Psoas muscle (tissue), 8 donors: Measurements from ENCODE around the gene POR. TPM values are rescaled to one million over a fixed set of nuclear protein-coding genes. Genes with fewer than 3 reads are reported as not detected.

Experiments
- ATAC-seq, 4 donors: fragments of 200-7000 bp; cut with Tn5 transposase; one replicate each; pipeline ENCODE4 v1.9.1; 2020; ENCODE audit warnings: moderate library complexity in 3 of 4, mild to moderate bottlenecking in 2 of 4
- DNase-seq, 2 donors: peaks; one replicate each; pipeline ENCODE4 v3.0.0-alpha.2; 2020
- H3K27ac ChIP-seq: fragments of 200-600 bp; one replicate; pipeline ENCODE4 v1.8.0; 2022
- H3K27me3 ChIP-seq, 3 donors: fragments of 200-600 bp in 1 of 3; one replicate each; pipeline versions ENCODE4 v1.6.1 to v1.8.0; 2013 to 2022; ENCODE audit warnings: low read length in 2 of 3, mild to moderate bottlenecking in 2 of 3, moderate library complexity in 1 of 3; ENCODE audit not compliant: insufficient read depth in 3 of 3
- H3K36me3 ChIP-seq, 2 donors: fragments of 200-600 bp in 1 of 2; one replicate each; pipeline versions ENCODE4 v1.6.1 to v1.8.0; 2013 to 2022; ENCODE audit warnings: low read depth in 1 of 2, mild to moderate bottlenecking in 1 of 2, moderate library complexity in 1 of 2; ENCODE audit not compliant: insufficient read depth in 1 of 2
- H3K4me1 ChIP-seq: fragments of 200-600 bp; one replicate; pipeline ENCODE4 v1.8.0; 2022
- H3K4me3 ChIP-seq: fragments of 200-600 bp; one replicate; pipeline ENCODE4 v1.8.0; 2022; ENCODE audit warnings: mild to moderate bottlenecking
- H3K9me3 ChIP-seq: fragments of 200-600 bp; one replicate; pipeline ENCODE4 v1.8.0; 2022
- CTCF ChIP-seq: fragments of 200-600 bp; IDR thresholded peaks from one replicate; pipeline ENCODE4 v1.8.0; 2022; ENCODE audit warnings: antibody characterized with exemption
- WGBS, 3 donors: extraction: QIAGEN DNeasy Blood & Tissue Kit; methylation state at CpG; one replicate each; pipeline versions ENCODE4 v1.1.6 to v1.1.7; 2013; 5-methylcytosine and 5-hydroxymethylcytosine counted together
- intact Hi-C, 2 donors: fragments of 100-400 bp; cut with DNase I; formaldehyde crosslinking; loops; one replicate each; pipeline versions ENCODE4 v1.11.0 to v1.14.2; 2022
- polyA plus RNA-seq, 3 donors: library from polyadenylated mRNA; stranded (reverse); fragments of 200-250 nt; gene quantifications; one replicate each; pipeline ENCODE4 v1.2.3, GENCODE V29; 2013
- total RNA-seq, 4 donors: library from RNA; stranded (reverse); fragmentation: NEBNext Ultra II Directional in 2 of 4; extraction: Animal tissue kit (Norgen Biotek cat#: 25700) in 2 of 4; gene quantifications; one replicate each; pipeline versions ENCODE4 v1.2.1 to v1.2.4, GENCODE V29; 2021 to 2023
- donor health status: healthy with polysubstance abuse.
- donor health status: DM: no; HTN: no; CAD: no; lungs with moderate emphysema.
- donor health status: Bipolar disorder and iron deficiency.
- donor health status: healthy.
- donor health status: DM: yes; HTN: yes; CAD: no.
- donor health status: DM: no; HTN: no; CAD: no.
- donor health status: DM: no; HTN: no; CAD: no.
- donor health status: DM: yes; HTN: yes; CAD: no.

Gene POR
- total and polyA plus RNA-seq, 7 donors: 48.8 to 288 (median 138) TPM

GRCh38 chr7:75989500-75990388, 74.8 kb downstream of the POR start:
- ATAC-seq: peak; percentile 6 to 47 (median 40)
- intact Hi-C loops: no loop called here
- 26 to 51% (median 35%) methylated on average over 21 of the region's 21 CpGs for WGBS, 3 donors
- no peak for TF ChIP-seq CTCF
- DNase-seq: peak; percentile 66 to 82
- Histone ChIP-seq H3K27ac (peak overlapping the region; percentile 66), H3K4me3 (no peak overlapping the region), H3K36me3 (peaks cover 2 to 40% of the 10 kb centered on the region in 2 donors), H3K27me3 (no peaks in the 10 kb centered on the region), H3K4me1 (peaks cover 24% of the 10 kb centered on the region), H3K9me3 (no peaks in the 10 kb centered on the region)

GRCh38 chr7:75991531-75992082, 76.7 kb downstream of the POR start:
- 93 to 95% (median 93%) methylated on average over 9 of the region's 9 CpGs for WGBS, 3 donors
- no peak for TF ChIP-seq CTCF
- peak overlapping the region; percentile 58 for H3K27ac ChIP-seq
- H3K27me3 ChIP-seq: no peaks in the 10 kb centered on the region
- H3K36me3 ChIP-seq: peaks cover 2 to 28% of the 10 kb centered on the region in 2 donors
- intact Hi-C loops: no loop called here
- no peak overlapping the region for H3K4me3 ChIP-seq
- DNase-seq (no peak), ATAC-seq (no peak)
- no peaks in the 10 kb centered on the region for H3K9me3 ChIP-seq
- peaks cover 33% of the 10 kb centered on the region for H3K4me1 ChIP-seq

GRCh38 chr7:75992083-75992755, 77.3 kb downstream of the POR start:
- H3K9me3 ChIP-seq: no peaks in the 10 kb centered on the region
- TF ChIP-seq CTCF: no peak
- peak overlapping the region; percentile 58 for H3K27ac ChIP-seq
- peaks cover 33% of the 10 kb centered on the region for H3K4me1 ChIP-seq
- ATAC-seq (no peak), DNase-seq (peak in 1 of 2 donors; percentile 79)
- no peak overlapping the region for H3K4me3 ChIP-seq
- intact Hi-C loops: no loop called here
- no peaks in the 10 kb centered on the region for H3K27me3 ChIP-seq
- WGBS, 3 donors: 83 to 85% (median 85%) methylated on average over 20 of the region's 20 CpGs
- H3K36me3 ChIP-seq: peaks cover 2 to 25% of the 10 kb centered on the region in 2 donors

- Histone ChIP-seq H3K9me3 (no peaks in the 10 kb centered on the region), H3K27me3 (no peaks in the 10 kb centered on the region), H3K4me3 (peak overlapping the region; percentile 82), H3K4me1 (peaks cover 33% of the 10 kb centered on the region), H3K27ac (peak overlapping the region; percentile 85), H3K36me3 (peaks cover 0 to 16% of the 10 kb centered on the region in 2 donors)
- peak; percentile 27 to 52 (median 42) for ATAC-seq
- 0 to 2% (median 1%) methylated on average over 32 to 40 of the region's 40 CpGs for WGBS, 3 donors
- intact Hi-C loops: loop anchor here in 1 of 2 donors (1.0 kb wide), 1 partner anchor 79 kb away; the partner anchor contains the start of gene POR
- DNase-seq: peak; percentile 81 to 88
- no peak for TF ChIP-seq CTCF
Measured at GRCh38 chr7:75993689-75994387, 78.9 kb downstream of the POR start.
